EH (cell line): ENCODE measurements around the gene BICRAL.
"Not testable (repeated sequence)": the region's sequence is repeated elsewhere in the genome, so short reads cannot be mapped to it uniquely, and the experiment has no call there.

ENCODE experiments used
- DNase-seq: peaks from one replicate; pipeline ENCODE4 v3.0.0-alpha.2; 2015; ENCODE audit warnings: low read depth

BICRAL gene, protein sequence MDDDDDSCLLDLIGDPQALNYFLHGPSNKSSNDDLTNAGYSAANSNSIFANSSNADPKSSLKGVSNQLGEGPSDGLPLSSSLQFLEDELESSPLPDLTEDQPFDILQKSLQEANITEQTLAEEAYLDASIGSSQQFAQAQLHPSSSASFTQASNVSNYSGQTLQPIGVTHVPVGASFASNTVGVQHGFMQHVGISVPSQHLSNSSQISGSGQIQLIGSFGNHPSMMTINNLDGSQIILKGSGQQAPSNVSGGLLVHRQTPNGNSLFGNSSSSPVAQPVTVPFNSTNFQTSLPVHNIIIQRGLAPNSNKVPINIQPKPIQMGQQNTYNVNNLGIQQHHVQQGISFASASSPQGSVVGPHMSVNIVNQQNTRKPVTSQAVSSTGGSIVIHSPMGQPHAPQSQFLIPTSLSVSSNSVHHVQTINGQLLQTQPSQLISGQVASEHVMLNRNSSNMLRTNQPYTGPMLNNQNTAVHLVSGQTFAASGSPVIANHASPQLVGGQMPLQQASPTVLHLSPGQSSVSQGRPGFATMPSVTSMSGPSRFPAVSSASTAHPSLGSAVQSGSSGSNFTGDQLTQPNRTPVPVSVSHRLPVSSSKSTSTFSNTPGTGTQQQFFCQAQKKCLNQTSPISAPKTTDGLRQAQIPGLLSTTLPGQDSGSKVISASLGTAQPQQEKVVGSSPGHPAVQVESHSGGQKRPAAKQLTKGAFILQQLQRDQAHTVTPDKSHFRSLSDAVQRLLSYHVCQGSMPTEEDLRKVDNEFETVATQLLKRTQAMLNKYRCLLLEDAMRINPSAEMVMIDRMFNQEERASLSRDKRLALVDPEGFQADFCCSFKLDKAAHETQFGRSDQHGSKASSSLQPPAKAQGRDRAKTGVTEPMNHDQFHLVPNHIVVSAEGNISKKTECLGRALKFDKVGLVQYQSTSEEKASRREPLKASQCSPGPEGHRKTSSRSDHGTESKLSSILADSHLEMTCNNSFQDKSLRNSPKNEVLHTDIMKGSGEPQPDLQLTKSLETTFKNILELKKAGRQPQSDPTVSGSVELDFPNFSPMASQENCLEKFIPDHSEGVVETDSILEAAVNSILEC

DNA sequence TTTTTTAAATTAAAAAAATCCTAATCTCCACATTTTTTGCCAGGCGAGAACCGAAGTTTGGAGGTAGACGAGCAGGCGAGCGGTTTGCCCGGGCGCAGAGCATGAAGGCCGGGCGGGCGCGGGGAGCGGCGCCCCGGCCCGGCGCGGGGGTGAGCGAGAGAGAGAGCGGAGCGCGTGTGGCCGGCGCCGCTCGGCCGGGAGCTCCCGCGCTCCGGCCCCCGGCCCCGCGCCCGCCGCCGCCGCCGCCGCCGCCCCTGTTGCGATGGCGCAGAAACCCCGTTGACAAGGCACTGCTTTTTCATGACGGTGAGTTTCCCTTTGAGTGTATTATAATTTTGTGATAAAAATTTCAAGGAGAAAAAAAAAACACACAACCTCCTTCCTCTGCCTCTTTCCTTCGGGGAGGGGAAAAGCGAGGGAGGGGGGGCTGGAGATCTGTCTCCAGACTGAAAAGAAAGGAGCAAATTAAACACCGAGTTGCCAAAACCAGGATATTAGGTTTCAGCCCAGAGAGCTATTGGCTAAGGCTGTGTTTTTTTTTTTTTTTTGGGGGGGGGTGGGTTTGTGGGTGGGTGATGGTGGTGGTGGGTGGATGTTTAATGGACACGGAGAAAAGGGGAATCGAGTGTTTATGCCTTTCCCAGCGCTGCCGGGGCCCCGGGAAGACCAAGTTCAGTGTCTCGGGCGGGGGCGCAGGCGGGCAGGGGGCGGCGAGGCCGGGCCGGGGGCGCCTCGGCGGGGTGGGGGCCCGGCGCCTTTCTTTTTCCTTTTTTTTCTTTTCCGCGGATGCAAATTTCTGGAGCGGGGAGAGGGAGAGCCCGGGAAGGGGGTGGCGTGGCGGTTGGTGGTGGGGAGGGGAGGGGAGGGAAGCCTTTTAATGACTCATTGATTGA is at the start of gene BICRAL:
TSS of gene BICRAL (plus strand) at position 257 of the 893 bp plus-strand sequence. CDS start 39,971 bp downstream, outside the sequence.
- DNase-seq = peak; percentile 87

DNA sequence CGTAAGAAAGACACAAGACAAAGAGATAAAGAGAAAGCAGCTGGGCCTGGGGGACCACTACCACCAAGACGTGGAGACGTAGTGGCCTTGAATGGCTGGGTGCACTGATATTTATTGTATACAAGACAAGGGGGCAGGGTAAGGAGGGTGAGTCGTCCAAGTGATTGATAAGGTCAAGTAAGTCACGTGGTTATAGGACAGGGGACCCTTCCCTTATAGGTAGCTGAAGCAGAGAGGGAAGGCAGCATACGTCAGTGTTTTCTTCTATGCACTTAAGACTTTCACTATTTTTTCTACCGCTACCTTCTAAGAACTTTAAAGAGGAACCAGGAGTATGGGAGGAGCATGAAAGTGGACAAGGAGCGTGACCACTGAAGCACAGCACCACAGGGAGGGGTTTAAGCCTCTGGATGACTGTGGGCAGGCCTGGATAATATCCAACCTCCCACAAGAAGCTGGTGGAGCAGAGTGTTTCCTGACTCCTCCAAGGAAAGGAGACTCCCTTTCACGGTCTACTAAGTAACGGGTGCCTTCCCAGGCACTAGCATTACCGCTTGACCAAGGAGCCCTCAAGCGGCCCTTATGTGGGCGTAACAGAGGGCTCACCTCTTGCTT is 47.9 kb upstream of the BICRAL start:
- not testable (repeated sequence) for DNase-seq

DNA sequence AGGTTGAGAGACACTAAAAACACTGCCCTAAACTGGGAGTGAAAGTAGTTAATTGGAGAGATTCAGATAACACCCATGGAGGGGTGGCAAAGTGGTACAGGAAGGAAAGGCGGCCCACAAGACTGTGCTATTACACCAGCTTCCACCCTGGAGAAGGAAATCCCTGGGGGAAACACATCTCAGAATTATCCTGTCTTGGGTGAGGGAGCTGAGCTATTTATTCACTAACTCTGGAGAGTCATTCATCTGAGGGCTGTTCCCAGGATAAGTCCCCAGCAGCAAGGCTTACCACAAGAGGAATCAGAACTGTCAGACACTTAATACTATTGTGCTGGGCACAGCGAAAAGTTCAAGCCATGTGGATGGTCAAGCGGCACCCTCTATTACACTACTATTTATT is 45.9 kb upstream of the BICRAL start:
- DNase-seq = no peak

DNA sequence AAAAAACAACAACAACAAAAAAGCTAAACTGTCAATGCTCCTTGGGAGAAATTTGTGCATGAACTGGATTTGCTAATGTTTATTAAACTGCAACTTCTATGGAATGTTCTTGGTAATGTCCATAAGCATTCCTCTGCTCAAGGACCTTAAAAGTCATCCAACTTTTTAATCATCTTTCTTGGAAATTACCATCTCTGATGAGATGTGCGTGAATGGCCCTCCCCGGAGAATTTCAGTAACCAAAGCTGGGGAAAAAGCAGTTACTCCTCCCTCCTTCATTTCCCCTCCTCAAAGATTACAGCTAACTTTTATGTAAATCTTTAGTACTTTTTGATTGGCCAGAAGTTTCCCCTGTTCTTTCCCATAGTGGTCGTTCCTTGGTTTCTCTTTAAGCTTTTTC is 41.1 kb upstream of the BICRAL start:
- no peak for DNase-seq

DNA sequence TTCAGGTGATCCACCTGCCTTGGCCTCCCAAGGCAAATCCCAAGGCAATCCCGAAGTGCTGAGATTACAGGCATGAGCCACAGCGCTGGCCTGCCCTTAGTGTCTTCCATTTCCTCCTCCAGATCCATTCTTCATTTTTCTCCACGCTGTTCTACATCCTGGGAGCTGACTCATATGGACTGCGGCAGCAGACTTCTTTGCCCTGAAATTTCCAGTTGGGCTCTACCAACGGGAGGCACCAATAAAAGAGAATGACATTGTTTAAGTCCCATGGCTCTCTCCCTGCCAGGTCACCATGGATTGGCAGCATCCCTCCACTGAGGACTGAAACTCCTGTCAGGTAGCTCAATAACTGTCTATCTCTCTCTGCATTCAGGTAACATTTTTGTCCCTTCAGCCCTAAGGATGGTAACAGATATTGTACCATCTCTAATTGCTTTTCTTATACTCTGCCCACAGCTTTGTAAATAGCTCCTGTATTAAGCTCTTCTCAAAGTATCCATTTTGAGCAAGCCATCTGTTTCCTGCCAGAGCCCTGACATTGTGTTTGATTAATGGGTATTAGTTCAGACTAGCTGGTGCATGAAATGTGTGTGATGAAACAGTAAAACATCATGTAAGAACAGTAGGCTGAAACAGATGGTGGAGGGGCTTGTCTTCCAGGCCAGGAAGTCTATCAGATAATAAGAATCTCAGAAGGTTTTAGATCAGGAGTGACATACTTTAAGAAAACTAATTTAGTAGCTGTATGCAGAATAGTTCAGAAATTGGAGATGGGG is 39.5 kb upstream of the BICRAL start:
- DNase-seq = peak; percentile 21

DNA sequence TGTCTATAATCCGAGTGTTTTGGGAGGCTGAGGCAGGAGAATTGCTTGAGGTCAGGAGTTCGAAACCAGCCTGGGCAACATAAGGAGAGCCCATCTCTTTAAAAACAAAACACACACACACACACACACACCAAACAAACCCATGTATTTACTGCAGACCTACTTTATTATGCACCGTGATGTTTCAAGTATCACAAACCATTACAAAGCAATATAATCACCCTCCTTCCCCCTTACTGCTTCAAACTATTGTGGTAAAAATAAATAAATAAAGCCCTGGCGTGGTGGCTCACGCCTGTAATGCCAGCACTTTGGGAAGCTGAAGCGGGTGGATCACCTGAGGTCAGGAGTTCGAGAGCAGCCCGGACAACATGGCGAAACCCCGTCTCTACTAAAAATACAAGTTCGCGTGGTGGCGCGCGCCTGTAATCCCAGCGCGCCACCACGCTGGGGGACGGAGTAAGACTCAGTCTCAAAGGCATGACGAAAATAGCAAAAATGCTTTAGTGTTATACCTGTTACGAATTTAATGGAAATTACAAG is 37.4 kb upstream of the BICRAL start:
- no peak for DNase-seq

DNA sequence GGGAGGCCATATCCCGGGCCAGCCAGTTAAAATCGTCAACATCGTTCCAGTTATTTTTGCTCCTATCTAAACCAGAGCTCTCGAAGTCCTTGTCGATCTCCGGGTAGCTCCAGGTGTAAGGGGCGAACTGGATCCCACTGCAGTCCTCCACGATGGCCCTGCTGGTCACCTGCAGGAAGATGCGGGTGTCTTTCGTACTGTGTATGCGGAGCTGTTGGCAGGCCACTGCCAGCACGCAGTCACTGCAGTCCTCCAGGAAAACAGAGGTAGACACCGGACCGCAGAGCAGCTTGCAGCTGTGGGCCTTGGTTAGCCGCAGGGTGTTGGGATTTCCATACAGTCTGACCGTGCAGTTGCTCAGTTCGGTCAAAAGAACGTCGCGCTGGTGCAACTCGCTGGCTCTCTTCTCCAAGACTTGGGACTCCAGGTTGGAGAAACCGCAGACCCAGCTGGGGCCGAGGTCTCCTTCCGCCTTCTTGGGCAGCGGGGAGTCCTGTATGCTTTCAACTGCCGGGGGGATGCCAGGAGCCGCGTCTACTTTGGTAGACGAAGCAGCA is 36.7 kb upstream of the BICRAL start:
- peak; percentile 35 for DNase-seq

DNA sequence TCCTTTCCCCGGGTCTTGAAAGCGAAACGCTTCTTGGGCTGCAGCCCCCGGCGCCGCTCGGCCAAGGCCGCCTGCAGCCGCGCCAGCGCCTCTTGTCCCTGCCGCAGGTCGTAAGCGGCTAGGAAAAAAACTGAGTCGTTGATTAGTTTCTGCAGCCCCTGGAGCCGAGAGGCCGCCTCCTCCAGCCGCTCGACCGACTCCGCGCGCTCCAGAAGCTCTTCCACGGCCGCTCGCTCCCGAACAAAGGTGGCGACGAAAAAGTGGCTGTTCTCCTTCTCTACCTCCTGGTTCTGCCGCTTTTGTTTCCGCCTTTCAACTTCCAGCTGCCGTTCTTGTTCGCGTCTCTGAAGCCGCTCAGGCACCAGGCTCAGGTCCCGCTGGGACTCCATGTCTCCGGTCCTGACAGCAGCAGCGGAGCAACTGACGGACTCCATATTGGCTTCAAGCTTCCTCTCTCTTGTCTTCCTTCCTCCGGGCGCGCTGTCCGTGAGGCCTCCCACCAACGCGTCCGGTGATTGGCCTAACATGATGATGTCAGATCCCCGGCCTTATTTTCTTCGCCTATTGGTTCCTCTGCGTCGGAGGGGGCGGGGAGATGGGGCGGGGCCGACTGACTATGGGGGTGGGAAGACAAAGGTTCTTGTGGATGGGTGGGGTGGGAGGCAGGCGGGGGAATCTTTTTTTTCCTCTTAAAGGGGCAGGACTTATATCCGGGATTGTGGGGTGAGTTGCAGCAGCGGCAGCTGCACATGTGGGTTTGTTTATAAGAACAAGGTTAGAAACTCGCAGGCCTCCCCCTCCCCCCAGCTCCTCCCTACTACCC is 36.0 kb upstream of the BICRAL start, which contains the start of gene TBCC:
TSS of gene TBCC (minus strand) at position 464 of the 823 bp plus-strand sequence. CDS start at position 434, 30 bp downstream.
- DNase-seq = peak; percentile 99

DNA sequence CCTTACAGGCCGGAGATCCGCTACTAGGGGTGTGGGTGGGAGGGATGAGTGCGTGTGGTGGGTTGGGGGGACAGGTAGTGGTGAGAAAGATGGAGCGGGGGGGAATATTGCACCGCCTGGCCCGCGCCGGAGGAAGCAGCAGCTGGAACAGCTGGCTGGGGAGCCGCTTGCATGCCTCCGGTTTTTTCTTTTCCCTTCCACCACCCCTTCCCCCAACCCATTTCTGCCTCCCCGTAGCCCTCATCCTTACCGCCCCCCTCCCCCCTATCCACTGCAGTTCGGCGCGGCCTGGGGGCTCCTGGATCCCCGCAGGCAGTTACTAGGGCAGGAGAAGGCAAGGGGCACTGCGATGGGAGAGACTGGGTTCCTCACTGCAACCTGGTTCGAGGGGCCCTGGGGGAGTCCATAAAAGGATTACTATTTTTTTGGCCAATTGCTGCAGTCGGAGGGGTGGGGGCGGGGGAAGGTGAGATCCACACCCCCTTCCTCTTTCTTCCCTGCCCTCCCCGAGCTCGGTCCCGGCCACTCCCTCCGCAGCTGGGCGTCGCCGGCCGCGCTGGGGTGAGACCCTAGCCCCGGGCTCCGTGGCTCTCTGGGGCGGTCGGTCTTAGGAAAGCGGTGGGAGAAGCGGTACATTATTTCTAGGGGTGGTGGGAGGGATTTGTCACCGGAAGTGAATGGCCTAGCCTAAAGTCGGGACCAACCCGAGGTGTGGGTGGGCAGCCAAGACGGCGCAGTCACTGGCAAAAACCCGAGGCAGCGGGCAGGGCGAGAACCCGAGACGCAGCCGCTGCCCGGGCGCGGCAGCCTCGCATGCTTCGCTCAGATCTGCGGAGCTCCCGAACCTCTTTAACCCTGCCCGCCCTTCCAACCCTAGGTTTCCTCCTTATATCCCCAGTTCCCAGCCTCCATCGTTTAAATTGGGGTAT is 35.1 kb upstream of the BICRAL start:
- peak; percentile 95 for DNase-seq

DNA sequence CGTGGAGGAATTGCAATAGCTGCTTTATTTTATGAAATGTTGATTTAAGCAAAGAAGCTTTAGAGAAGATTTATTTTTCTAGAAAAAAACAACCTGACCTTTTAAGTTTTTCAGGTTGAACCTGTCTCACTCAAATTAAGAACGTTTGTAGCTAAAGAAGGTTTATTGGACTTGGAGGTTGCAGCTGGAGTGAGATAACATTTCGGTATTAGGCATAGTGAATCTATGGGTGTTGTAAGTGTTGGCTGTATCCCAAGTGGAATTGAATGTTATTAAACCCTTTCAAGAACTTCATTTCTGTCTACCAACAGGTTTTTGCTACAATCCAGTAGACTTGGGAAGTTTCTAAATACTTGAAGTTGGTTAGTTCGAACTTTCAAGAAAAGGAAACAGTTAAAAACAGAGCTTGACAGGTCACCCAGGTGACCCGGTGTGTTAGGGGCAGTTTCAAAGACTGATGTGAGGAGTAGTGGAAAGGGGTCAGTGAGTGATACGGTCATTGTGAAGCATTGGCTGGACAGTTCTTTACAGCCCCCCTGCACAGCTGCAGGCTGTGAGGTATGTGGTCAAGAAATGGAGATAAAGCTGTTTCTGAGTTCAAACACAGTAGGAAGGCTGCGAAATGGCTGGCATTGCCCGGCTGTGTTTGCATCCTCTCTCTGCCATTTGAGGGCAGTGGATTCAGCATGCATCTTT is 33.5 kb upstream of the BICRAL start:
- no peak for DNase-seq

DNA sequence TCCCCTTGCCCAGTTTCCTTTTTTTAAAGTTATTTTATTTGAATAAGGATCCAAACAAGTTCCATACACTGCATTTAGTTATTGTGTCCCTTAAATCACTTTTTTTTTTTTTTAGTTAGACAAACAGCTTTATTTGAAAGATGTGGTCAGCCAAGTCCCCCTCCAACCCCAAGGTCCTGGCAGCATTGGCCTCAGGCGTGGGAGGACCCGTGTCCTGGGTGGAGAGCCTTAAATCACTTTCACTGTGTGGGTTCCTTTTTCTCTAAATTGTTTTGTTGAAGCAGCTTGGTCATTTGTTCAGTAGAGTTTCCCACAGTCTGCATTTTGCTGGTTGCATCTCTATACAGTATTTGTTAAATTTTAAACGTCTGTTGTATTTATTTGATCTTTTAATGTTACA is 30.8 kb upstream of the BICRAL start:
- no peak for DNase-seq

DNA sequence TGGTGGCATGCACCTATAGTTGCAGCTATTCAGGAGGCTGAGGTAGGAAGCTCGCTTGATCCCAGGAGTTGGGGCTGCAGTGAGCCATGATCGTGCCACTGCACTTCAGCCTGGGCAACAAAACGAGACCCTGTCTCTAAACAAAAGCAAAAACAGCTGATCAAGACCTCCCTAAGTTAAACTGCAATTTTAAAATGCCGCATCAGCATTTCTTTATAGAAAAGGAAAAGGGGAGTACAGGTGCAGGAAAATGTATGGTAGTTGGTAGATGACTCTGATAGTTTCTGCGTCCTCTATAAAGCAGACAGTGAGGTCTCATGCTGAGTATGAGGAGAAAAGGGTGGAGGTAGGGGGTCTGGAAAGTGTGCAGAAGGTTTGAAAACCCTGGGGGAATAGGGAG is 27.1 kb upstream of the BICRAL start:
- no peak for DNase-seq

DNA sequence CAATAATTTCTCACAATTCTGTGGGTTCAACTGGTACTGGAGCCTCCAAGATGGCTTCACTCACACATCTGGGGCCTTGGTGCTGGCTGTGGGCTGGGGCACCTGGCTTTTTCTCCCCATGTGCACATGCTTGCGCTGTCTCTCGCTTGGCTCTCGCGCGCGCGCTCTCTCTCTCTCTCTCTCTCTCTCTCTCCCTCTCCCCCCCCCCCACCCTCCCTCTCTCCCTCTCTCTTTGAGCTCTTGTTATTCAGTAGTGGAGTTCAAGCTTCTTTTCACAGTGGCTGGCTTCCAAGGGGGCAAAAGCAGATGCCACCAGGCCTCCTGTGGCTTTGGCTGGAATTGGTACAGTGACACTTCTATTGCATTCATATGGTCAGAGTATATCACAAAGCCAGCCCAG is 25.1 kb upstream of the BICRAL start:
- no peak for DNase-seq

DNA sequence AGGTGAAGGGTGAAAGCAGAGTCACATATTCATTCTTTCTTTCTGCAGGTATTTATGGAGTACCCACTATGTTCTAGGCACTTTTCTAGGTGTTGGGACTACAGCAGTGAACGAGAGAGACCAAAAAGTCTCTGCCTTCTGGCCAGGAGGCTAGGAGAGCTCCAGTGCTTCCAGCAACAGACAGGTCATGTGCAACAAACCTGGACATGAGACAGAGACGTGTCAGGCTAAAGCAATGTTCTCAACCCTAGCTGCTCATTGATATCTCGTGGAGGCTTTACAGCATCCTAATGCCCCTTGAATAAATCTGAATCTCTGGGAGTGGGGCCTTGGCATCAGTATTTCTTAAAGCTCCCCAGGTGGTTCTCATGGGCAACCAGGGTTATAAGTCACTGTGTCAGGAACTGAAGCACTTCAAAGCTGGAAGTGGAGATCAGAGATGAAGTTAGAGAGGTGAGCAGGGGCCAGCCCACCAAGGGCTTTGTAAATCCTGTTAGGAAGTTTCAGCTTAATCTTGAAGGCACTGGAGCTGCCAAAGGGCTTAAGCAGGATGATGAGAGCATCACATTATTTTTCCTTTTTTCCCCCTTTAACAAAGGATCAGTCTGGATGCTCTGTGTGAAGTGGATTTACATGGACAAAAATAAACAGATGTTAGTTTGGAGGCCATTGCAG is 23.0 kb upstream of the BICRAL start:
- DNase-seq = no peak

DNA sequence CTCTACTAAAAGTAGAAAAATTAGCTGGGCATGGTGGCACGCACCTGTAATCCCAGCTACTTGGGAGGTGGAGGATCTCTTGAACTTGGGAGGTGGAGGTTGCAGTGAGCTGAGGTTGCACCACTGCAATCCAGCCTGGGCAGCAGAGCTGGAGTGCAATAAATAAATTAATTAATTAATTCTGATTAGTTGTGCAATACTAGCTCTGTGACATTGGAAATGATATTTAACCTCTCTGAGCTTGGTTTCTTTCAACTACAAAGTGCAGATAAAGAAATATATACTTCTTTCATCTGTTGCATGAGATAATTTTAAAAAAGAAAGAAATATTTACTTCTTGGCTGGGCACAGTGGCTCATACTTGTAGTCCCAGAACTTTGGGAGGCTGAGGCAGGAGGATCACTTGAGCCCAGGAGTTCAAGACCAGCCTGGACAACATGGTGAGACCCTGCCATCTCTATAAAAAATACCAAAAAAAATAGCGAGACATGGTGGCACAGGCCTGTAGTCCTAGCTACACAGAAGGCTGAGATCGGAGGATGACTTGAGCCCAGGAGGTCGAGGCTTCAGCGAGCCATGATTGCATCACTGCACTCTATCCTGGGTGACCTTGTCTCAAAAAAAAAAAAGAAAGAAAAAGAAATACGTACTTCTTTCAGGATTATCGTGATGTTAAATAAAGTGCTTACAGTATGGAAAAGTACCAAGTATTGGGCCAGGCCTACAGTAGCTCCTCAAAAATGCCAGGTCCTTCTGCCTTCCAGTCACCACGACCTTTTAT is 20.4 kb upstream of the BICRAL start:
- DNase-seq = no peak

DNA sequence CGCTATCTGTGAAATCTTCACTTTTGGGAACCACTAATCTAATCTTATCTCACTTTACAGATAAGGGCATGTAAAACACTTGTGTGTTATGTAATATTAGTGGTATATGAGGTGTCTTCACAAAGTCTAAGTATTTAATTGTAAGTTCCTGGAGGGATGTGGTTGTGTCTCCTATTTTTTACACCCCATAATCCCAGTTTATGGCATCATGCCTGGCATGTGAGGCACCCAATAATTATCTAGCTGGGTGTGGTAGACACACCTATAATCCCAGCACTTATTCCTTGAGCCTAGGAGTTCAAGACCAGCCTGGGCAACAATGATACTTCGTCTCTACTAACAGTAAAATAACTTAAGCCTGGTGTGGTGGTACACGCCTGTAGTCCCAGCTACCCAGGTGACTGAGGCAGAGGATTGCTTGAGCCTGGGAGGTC is 19.4 kb upstream of the BICRAL start:
- no peak for DNase-seq
